ENCODE data around the gene MAN1B1.
"Not testable (repeated sequence)": the region's sequence is repeated elsewhere in the genome, so short reads cannot be mapped to it uniquely, and the experiment has no call there.

Gene MAN1B1

DNA sequence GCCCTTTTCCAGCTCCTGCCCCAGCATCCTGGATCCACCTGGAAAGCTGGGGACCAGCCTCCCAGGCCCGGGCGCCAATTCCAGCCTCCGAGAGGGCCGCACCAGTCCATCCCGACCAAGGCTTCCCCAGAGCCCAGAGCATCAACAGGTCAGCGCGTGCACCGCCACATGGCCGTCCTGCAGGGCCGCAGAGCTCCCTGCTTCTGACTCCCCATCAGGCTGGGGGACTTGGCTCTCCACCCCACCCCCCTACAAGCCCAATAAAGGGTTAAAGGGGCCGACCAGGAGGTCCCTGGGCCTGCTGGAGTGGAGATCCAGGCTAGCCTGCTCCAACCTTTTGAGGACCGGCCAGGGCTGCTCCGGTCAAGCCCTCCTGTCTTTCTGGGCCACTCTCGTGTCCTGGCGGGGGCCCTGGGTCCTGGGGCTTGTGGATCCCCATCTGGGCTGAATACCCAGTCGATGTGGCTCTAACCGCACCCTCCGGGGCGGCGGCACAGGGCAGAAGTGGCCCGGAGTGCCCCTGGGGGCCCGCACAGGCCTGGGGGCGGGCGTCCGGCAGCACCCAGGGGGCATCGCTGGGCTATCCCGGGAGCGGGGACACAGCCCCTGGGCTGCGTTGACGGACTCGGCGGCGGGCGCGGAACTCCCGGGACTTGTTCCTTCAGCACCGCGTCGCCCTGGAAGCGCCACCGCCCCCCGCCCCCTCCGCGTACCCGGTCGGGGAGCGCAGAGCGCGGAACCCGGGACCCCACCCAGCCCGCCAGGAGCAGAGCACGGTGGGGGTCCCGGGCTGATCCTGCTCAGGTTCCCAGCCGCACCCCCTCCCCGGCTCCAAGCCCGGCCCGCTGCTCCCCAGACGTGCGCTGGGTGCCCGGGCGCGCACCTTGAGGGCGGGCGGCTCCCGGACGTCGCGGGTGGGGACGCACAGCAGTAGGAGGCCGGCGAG lies 33.5 kb upstream of the MAN1B1 start:
- DNase-seq, result no peak

GRCh38 chr9:137053944-137054931 lies 32.5 kb upstream of the MAN1B1 start, which contains the start of gene ENTPD2:
Gene ENTPD2 (minus strand): TSS chr9:137054061. CDS start chr9:137053997, 64 bp downstream.
- peak; percentile 56 for DNase-seq

- DNase-seq, result no peak
These were observed 31.8 kb upstream of the MAN1B1 start for GRCh38 chr9:137054932-137055384.

DNA sequence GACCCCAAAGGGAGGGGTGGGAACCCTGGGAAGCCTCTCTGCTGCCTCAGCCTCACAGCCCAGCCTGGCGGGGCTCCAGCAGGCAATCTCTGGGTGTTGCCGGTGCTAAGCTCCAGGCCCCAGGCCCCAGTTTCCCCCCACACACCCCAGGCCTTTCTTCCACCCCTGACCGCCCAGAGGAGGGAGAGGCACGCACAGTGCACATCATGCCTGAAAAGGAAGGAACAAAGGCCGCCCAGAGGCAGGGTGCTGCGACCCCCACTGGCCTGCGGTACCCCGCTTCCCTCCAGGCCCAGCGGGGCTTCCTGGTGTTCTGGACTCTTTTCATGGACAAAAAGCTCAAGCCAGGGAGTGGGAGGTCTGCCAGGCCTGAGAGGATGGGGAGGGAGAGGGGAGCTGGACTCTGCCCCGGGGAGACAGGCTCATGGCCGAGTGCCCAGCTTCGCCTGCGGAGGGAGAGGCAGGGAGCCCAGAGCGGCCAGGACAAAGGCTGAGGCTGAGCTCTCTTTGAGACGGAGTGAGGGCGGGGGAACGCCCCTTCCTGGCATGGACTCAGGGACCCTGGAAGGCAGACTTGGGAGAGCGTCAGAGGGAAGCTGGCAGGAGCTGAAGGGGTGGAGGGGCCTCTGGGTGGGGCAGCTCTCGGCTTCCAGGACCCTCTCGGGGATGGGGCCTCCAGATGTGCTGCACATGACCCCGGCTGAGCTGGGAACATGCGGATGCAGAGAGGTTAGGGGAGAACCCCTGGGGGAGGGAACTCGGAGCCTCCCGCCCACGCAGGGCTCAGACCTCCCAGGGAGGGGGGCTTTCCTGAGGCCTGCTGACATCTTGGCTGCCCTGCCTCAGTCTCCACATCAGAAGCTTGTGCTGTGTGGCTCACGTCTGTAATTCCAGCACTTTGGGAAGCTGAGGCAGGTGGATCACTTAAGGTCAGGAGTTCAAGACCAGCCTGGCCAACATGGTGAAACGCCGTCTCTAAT lies 31.1 kb upstream of the MAN1B1 start:
- peak; percentile 93 for DNase-seq

GRCh38 chr9:137056739-137057415 lies 29.9 kb upstream of the MAN1B1 start:
- DNase-seq, result no peak

DNA sequence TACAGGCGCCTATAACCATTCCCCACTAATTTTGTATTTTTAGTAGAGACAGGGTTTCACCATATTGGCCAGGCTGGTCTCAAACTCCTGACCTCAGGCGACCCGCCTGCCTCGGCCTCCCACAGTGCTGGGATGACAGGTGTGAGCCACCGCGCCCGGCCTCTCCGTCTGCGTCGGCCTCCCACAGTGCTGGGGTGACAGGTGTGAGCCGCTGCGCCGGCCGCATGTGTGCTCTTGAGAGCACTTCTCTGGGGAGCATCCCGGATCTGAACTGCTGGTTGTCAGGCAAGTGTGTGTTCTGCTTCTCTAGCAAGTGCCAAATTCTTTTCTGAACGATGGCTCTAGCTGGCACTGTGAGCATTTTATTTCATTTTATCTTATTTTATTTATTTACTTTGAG lies 29.2 kb upstream of the MAN1B1 start:
- DNase-seq, result no peak

- DNase-seq, result no peak
These were observed 28.1 kb upstream of the MAN1B1 start for GRCh38 chr9:137058521-137059234.

DNA sequence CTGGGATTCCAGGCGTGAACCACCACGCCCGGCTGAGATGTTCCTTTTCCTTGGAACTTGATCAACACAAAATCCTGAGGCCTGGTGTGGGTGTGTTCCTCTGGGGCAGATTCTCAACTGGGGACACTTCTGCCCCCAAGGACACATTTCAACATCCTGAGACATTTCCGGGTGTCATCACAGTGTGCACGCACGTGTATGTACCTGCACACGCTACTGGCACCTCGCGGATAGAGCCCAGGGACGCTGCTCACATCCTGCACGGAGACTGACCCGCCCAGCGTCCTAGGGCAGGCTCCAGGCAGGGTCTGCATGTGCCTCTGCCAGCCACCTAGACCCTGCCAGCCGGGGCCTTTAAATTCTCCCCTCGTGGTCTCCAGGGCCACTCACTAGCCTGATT lies 24.4 kb upstream of the MAN1B1 start:
- no peak for DNase-seq

DNA sequence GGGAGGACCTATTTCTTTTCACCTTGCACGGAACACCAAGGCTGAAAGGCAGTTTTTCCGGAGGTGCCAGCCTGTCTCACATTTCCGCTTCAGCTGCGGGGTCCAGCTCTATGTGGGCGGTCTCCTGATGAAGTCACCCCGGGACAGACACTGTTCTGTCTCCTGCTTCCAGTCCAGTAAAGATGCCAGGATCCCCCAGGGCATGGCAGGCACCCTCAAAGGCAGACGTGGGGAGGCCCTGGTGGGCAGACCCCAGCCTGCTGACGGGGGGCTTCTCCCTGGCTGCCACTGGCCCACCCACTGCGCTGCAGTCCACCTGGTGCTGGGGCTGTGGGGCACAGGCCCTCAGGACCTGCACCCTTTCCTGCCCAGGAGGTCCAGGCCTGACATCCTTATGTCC lies 24.0 kb upstream of the MAN1B1 start:
- DNase-seq, result not testable (repeated sequence)

- no peak for DNase-seq
These were observed 23.3 kb upstream of the MAN1B1 start for GRCh38 chr9:137063311-137064026.

GRCh38 chr9:137064027-137064879 lies 22.5 kb upstream of the MAN1B1 start:
- peak; percentile 55 for DNase-seq

- DNase-seq, result no peak
These were observed 22.0 kb upstream of the MAN1B1 start for GRCh38 chr9:137064880-137065164.

GRCh38 chr9:137065336-137065967 lies 21.3 kb upstream of the MAN1B1 start:
- DNase-seq, result no peak

- no peak for DNase-seq
These were observed 20.5 kb upstream of the MAN1B1 start for GRCh38 chr9:137066096-137066861.

DNA sequence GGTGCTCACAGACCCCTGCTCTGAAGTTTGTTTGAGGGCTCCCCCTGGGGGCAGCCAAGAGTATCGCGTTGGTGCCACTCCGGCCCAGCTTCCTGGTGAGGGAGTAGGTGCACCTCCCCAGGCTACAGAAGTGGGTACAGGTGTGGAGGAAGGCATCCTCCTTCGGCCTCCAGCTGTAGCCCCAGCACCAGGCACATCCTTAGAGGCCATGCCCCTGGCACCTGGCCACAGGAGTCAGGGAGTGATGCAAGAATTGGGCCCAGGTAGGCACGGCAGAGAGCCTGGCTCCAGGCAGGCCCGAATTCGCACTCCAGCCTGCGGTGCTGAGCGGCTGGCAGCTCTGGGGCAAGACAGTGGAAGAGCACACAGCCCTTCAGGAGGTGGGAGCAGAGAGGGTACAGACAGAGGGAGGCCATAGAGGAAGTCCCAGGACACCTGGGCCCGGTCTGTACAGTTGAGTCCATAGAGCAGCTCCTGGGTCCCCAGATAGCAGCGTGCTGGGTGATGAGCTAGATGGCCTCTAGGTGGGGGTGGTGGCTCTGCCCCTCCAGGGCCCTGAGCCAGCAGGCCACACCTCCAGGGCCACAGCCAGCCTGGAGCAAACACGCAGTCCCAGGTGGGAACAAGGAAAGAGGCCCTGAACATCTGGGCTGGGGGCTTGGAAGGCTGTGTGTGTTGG lies 18.8 kb upstream of the MAN1B1 start:
- DNase-seq, result peak; percentile 68

DNA sequence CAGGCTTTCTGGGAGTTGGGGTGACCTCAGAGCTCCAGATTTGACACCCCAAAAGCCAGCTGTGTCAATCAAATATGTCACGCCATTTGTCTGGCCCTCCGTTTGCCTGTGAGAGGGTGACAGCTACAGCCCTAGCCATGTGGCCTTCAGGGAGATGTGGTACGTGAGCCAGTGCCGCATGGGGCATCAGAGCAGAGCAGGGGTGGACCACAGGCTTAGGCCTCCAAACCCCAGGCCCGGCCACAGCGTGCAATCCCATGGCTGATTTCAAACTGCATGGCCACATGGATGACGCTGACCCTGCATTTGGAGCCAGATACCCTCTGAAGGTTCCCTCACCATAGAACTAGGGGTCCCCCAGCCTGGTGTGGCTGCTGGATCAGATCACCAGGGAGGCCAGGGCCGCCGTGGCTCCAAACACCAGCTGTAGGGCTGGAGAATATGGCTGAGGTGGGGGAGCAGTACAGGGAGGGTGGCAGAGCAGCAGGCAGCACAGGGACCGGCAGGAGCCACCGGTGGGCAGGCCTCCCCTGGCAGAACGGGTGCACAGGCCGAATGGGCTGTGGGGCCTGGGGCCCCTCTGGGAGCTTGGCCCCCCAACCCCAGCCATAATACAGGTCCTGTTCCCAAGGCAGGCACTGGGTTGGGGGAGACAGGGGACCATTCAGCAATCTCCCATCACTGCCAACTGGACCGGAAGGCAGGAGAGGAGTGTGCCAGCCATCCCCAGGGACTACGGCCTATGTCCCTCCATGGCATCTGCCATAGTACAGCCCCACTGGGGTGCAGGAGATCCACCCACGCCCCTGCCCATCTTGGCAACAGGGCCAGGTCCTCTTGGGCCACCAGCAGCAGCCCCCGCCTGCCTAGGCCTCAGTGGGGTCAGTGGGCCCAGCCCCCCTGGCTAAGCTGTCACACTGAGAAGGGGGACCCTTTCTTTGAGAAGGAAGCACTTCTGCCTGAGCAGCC lies 18.0 kb upstream of the MAN1B1 start:
- DNase-seq, result no peak
